DMS 273 treated with DMSO at 0.1 percent for 48 hours (cell line): Measurements from ENCODE around the gene LPO.

Experiments
- DNase-seq: peaks from one replicate; lab custom pipeline; 2025; lab: John Stamatoyannopoulos, UW

Gene LPO

DNA sequence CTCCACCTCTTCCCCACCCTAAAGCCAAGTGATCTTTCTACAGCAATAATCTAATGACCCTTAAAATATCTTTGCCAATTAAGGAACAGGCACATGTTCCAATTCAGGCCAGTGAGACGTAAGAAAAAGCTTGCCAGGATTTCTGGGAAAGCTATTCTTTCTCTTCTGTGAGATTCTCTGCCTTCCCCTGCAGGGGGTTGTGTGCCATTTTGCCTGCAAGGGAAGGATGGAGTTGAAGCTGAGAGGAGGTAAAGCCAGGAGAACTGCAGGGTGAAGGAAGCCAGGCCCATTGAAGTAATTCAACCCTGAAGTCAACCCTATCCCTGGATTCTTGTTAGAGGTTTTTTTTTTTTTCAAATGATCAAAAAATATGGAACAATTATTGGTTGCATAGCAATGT, 9.0 kb upstream of the LPO start:
- DNase-seq = no peak

DNA sequence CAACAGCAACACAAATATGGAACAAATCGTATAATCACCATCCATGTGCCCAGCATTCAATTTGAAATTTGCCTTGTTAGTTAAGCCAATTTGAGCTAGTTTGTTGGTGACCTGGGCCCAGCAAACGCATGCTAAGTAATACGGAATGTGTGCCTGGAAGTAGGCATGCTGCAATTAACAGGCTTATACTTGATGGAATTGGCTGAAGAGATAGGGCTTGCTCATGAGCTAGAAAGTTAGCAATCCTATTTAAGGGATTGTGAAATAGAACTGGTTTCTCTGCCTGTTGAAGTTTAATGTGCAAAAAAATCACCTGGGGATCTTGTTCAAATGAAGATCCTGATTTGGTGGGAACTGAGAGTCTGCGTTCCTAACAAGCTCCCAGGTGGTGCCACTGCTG, 8.5 kb upstream of the LPO start:
- DNase-seq = no peak

DNA sequence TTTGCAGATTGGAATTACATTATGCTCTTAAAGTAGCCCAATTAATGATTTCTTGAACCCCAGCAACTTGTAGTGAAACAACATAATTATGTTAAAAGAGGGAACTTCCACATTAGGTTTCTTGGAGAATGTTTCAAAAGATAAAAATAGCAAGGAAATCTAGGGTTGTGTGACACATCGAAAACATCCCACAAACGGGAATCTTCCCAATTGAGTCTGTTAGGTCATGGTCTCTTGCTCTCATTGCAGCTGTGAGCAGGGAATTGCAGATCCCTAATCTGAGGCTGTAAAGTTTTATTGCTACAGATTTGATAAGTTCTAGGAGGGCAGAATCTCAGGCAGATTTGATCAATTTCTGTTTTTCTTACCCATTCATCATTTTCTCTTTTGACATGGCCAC, 6.7 kb upstream of the LPO start:
- no peak for DNase-seq

DNA sequence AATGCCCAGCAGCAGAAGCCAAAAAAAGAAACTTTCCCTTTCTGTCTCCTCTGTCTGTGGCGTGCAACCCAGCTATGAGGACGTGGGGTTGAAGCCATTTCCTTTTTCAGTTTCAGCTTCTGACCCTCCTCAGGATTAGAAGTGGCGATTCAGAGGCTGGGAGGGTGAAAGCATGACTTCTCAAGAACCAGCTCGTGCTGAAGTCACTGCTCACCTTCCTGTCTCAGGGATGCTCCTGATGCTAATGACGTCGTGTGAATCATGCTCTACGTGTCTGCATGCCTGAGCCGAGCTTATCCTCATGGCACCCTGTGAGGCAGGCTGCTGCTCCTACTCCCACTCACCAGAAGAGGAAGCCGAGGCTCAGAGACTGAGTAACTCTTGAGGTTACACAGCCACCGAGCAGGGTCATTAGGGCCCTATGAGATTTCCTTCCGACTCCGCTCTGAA, 5.7 kb upstream of the LPO start:
- no peak for DNase-seq

DNA sequence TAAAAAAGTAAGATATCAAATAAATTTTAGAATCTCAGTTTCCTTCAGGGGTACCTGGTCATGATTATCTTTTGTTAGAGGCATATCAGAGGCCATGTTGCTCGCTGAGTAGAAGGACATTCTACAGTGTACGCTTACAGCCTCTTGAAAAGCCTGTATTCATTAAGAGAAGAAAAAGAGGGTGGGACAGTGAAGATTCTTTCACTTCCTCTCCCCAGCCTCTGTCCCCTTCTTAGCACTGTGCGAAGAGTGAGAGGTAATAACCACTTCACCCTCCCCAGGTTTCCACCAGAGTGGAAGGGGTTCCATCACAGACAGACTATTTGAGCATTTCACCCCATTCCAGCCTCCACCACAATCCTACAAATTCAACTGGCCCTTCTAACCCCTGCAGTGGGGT, 4.8 kb upstream of the LPO start:
- DNase-seq = no peak

DNA sequence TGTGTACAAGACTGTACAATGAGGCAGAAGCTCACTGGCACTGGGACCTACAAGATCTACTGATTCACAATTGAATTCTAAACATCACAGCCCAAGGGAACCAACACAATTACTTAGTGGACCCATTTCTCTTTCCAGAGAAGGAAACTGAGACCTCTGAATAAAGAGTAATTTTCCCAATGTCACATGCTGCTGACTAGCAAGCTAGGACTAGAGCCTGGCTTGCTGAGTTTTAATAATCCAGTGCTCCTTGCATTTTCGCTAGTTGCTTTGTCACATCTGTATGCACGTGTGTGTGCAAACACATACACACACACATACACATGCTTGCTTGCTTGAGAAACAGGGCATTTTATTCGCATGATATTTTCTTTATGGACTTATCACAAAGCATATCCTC, 3.9 kb upstream of the LPO start:
- no peak for DNase-seq

DNA sequence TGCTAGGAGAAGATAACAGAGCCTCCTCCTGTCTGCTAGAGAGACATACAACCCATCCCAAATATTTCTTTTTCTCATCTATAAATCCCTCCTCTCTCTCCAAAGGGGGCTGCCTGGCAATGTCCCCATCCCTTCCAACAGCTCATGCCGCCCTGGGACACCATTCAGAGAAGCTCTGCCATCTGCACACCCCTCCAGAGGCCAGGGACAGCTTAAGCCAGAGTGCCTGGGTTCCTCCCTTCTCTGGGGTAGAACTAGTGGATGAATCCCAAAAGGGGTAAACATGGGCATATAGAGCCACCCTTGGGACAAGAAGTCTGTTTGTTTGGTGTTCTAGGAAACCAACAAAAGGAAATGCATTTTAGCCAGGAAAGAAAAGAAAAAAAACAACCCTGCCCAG, 2.6 kb upstream of the LPO start:
- no peak for DNase-seq

DNA sequence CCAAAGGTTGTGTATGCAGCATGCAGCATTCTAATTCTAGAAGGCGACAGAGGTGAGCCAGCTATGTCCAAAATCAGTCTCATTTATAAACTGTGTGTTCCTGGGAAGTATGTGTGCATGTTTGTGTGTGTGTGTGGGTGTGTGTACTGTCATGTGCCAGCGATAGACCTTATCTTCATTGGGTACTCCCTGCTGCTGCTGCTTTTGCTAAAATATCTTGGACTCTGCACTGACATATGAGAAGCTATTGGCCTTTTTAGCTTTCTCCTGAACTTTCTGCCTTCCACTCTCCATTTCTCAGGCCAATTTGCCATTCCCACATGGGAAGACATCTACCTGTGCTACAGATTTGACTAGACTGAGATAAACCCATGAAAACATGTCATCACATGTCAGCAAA, 2.0 kb upstream of the LPO start:
- no peak for DNase-seq

DNA sequence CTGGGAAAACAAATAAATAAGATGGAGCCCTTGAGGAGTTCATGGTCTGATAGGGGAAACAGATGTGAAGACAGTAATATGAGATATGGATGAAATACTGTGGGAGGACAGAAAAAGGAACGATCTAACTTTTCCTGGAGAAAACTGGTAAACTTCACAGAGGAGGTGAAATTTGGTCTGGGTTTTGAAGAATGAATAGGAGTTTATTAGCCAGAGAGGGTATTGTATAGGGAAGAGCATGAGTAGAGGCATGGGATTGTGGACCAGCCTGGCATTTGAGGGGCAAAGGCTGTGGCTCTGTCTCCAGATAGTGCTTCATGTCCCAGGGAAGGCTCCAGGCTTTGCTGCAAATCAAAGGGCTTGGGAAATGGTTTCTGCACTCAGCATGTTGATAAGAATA, 1.6 kb downstream of the LPO start:
- DNase-seq = no peak

DNA sequence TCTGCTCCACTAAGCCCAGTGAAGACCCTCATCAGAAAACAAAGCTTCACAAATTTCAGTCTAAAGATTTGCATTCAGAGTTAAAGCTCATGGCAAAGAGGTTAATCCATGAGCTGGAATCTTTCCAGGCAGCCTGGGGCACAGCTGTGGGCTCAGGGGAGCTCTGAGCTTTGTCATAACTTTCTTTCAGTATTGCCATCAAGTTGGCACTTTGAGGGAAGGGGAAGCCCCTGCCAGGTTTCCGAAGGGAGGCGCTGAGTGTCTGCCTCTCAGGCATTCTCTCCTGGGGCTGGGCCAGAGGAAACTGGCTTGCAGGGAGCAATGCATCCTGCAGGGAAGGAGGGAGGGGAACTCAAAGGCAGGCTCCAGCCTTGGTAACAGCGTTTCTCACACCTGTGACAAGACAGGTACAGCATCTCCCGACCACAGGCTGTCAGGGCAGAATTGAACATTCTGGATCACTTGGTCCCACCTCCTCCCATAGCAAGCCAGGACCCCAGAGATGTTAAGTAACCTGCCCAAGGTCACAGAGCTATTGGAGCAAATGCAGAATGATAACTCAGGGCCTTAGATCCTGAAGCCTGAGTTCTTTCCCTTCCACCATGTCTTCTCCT, 3.9 kb downstream of the LPO start:
- DNase-seq = no peak

DNA sequence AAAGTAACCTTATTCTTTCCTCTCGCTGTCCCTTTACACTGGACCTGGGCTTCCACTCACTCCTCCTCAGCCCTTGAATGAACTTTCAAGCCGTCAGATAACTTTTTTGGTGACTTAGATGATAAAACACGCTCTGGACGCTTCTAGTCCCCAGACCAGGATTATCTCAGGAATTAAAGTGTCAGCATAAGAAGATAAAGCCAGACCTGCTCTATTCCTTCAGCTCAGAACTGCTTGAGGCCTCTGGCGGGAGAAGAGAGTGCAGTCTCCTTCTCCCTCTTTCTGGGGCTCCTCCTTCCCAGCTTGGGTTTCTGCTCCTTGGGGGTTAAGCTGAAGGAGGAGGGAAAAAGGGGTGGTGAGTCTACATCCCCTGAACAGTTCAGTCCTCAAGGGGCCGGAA, 6.6 kb downstream of the LPO start:
- DNase-seq = no peak

DNA sequence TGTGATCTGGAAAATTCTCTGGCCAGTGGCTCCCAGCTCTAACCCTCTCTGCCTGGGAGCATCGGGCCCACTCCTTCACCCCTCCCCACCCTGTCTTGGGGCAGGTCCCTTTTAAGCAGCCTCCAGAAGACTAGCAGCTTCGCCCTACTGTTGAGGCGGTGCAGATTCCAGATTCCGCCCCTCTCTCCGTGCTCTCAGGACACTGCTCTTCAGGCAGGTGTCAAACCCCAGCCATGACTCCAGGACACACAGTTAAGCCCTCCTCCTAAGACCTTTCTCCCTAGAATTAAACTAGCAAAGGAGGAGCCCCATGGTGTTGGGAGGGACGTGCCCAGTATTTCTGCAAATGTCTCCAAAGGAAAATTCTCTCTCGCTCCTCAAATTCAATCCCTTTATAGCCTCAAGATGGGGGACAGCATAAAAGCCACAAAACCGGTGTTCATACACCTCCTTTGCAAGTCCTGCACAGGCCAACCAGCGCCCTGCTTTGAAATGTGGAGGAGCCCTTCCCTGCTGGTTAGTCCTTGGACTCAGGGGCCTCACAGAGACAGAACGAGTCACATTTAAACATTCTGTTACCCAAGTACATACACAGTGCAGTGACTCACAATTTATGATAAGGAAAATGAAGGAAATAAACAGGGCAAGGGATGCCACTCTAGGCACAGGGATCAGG, 7.2 kb downstream of the LPO start:
- DNase-seq = no peak

DNA sequence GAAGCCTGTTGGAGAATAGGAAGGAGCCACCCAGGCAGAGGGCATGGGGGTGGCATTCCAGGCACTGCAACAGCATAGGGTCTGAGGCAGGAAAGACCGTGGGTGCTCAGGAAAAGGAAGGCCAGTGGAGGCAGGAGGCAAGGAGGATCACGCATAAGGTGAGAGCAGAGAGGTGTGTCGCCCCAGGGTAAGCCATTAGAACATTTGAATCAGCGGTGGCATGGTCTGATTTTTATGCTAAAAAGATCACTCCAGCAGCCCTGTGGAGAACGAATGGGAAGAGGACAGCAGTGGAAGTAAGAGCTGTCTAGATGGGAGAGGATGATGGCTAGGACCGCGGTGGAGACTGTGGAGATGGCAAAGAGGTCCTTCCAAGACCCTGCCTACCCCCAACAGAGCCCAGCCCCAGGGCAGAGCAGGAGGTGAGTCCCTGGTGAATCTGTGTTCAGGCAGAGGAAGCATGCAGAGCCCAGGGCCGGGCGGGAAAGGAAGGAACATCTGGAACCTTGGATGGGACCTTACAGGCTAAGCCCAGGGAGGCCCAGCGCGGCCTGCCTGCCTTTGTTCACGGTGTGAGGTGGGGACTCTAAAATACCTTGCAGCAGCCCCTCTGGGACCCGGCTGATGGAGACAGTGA, 7.8 kb downstream of the LPO start:
- DNase-seq = no peak

DNA sequence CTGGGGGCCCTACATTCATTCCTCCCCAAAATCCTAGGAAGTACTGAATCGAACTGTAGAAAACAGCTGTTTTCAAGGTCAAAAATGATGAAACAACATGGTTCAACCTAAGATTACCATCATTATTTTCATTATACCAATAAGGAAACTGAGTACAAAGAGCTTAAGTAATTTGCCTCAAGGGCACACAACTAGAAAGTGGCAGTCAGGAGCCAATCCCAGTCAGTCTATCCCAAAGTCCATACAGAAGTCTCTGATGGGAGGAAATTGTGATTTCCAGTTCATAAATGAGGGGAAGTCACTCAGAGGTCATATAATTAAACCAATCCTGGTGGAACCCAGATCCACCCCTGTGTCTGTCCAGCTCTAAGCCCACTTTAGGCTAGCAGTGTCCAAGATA, 8.4 kb downstream of the LPO start:
- DNase-seq = no peak

DNA sequence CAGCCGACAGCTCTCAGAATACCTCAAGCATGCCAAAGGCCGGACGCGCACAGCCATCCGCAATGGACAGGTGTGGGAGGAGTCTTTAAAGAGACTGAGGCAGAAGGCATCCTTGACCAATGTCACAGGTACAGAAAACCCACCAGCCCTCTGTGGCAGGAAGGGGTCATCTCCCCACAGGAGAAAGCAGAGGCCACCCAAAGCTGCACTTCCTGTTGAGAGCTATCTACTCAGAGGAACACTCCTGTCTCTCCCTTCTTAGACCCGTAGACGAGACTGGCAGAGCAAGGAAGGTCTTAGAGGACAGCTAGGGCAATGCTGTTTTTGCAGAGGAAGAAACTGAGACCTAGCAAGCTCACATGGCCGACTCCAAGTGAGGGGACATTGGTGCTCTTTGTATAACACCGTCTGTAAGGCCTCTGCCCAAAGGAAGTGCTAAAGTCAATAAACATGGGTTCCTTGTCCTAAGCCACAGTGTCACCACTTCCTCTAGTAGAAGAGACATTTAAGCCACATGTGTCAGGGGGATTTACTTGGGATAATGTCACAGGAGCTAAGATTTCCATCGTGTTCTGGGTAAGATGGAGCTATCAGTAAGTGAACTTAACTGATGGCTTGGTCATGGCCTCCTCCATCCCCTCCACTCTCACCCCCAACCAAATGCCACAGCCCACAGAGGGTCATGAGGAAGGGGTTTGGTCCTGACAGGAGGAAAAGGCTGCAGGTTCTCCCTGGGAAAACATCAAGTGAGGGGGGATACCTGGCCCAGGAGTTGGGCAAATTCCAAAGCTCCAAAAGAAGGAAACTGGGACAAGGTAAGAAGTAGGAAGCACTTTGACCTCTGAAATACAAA, 9.4 kb downstream of the LPO start:
- no peak for DNase-seq

DNA sequence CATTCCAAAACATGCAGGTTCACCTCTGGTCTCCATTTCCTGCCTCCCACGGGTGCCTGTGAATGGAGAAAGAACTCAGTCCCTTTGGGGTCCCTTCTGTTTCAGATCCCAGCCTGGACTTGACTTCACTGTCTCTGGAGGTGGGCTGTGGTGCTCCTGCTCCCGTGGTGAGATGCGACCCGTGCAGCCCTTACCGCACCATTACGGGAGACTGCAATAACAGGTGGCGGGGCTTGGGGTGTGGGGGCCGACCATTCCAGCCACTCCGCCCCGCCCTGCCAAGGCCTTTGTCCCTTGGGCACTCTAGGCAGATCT, 10.5 kb downstream of the LPO start:
- no peak for DNase-seq

DNA sequence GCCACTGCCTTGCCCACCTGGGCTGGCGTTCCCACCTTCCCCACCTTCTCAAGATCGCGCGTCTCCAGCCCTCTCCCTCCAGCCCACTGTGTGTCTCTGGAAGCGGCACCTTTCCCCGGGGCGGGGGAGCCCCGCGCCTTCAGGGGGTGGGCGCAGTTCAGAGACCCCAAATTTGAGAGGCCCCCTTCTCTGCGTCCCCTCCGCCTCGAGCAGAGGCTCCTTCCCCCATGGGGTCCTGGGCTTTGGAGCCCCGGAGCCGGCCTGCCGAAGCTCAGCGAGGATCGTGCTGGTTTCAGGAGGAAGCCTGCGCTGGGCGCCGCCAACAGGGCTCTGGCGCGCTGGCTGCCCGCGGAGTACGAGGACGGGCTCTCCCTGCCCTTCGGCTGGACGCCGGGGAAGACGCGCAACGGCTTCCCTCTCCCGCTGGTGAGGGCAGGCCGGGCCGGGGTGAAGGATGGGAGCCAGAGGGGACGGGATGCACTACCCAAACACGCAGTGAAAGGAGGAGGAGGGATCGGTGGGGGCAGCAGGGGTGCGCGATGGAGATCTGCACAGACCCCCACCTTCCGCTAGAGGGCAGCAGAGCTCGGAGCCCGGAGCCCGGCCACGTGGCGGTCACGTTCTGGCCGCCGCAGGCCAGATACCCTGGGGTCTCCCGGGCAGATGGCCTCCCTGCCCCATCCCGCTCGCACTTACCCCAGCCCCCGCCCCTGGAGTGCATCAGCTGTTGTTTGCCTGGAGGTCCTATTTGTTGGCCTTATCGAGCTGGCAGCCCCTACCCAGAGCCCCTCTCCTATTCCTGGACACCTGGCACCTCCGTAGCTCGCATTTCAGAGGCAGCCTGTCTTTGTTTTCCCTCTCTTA, 11.1 kb downstream of the LPO start:
- peak; percentile 42 for DNase-seq

DNA sequence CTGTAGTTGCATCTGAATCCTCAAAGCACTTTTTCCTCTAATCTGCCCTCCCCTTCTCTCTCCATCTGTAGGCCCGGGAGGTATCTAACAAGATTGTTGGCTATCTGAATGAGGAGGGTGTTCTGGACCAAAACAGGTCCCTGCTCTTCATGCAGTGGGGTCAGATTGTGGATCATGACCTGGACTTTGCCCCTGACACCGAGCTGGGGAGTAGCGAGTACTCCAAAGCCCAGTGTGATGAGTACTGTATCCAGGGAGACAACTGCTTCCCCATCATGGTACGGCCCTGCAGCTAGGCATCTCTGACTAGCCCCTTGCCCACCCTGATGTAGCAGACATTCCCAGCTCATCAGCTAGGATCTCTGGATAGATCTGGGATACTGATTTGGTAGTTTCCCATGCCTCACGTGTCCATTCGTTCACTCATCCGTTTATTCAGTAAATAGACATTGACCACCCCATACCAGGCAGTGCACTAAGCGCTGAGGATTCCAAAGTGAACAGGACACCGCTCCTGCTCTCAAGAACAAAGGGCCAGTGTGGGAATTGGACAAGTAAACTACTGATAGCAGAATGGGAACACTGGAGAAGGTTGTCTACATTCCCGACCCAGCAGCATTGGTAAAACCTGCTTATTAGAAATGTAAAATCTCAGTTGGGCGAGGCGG, 12.1 kb downstream of the LPO start:
- no peak for DNase-seq

DNA sequence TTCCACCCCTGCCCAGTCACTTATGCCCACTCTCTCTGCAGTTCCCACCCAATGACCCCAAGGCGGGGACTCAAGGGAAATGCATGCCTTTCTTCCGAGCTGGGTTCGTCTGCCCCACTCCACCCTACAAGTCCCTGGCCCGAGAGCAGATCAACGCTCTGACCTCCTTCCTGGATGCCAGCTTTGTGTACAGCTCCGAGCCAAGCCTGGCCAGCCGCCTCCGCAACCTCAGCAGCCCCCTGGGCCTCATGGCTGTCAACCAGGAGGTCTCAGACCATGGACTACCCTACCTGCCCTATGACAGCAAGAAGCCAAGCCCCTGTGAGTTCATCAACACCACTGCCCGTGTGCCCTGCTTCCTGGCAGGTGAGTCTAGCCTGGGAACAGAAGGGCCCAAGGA, 13.8 kb downstream of the LPO start:
- no peak for DNase-seq

DNA sequence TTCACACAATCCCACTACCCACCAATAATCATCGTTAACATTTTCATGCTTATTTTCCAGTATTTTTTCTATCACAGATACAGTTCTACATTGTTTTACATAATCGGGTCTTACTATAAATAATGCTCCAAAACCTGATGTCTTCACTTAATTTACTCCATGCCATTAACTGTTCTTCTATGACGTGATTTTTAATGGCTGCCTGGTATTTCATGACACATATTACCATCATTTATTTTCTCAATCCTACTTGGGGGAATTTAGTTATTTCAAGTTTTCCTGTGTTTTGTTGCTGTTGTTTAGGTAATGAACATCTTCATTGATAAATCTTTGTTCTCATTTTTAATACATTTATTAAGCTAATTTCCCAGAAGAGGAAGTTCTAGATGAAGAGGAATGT, 14.7 kb downstream of the LPO start:
- DNase-seq = no peak

DNA sequence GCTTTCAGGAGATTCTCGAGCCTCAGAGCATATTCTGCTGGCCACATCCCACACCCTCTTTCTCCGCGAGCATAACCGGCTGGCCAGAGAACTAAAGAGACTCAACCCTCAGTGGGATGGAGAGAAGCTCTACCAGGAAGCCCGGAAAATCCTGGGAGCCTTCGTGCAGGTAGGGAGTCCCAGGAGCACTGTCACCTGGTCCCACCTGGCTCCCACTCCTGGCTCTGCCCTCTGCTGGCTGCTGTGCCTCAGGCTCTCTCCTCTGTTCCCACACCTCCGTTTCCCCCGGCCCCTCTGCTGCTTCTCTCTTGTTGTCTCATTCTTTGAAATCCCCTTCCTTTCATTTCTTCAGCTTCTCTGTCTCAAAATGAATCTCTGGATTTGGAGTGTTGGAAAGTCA, 16.4 kb downstream of the LPO start:
- no peak for DNase-seq

DNA sequence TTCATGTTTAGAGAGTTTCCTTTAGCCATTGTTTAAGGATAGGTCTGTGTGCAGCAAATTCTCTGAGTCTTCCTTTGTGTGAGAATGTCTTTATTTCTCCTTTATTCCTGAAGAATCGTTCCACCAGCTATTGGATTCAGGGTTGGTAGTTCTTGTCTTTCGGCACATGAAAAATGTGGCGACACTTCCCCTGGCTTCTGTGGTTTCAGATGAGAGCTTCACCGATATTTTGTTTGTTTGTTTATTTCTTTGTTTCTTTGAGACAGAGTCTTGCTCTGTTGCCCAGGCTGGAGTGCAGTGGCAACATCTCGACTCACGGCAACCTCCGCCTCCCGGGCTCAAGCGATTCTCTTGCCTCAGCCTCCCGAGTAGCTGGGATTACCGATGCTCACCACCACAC, 23.8 kb downstream of the LPO start:
- DNase-seq = no peak
